CD14-positive monocyte (primary cell): ENCODE results near the gene BOC. TPM values are rescaled to one million over a fixed set of nuclear protein-coding genes. Genes with fewer than 3 reads are reported as not detected.

Experiments
- DNase-seq, 3 donors: peaks; one replicate each; pipeline ENCODE4 v3.0.0-alpha.2; 2011 to 2022
- H2AFZ ChIP-seq: 2 replicates; pipeline ENCODE4 v1.6.0; 2012; ENCODE audit warnings: mild to moderate bottlenecking, low read depth, low read length, inconsistent platforms; ENCODE audit not compliant: insufficient read depth, poor library complexity, severe bottlenecking
- H3K27ac ChIP-seq, 2 donors: 1 replicate in 1 of 2; 2 replicates in 1 of 2; pipeline ENCODE4 v1.5.1; 2012 to 2013; ENCODE audit warnings: low read length in 2 of 2, control low read depth in 1 of 2, inconsistent platforms in 1 of 2, low read depth in 1 of 2, mild to moderate bottlenecking in 1 of 2
- H3K27me3 ChIP-seq, 2 donors: one replicate each; pipeline versions ENCODE4 v1.6.0 to v1.6.1; 2011 to 2013; ENCODE audit warnings: low read length in 2 of 2; ENCODE audit not compliant: control insufficient read depth in 2 of 2, insufficient read depth in 2 of 2
- H3K36me3 ChIP-seq, 2 donors: replicated peaks in 1 of 2; 1 replicate in 1 of 2; 2 replicates in 1 of 2; pipeline versions ENCODE4 v1.5.1 to v1.6.1; 2012 to 2013; ENCODE audit warnings: low read length in 2 of 2, control low read depth in 1 of 2, inconsistent platforms in 1 of 2, mild to moderate bottlenecking in 1 of 2; ENCODE audit not compliant: insufficient read depth in 2 of 2, control insufficient read depth in 1 of 2
- H3K4me1 ChIP-seq, 2 donors: 1 replicate in 1 of 2; 2 replicates in 1 of 2; pipeline versions ENCODE4 v1.5.1 to v1.6.1; 2012 to 2013; ENCODE audit warnings: low read length in 2 of 2, control low read depth in 1 of 2, inconsistent platforms in 1 of 2, mild to moderate bottlenecking in 1 of 2, moderate library complexity in 1 of 2; ENCODE audit not compliant: insufficient read depth in 2 of 2, control insufficient read depth in 1 of 2
- H3K4me2 ChIP-seq: replicated peaks from 2 replicates; pipeline ENCODE3; 2012; ENCODE audit warnings: low read length, moderate library complexity, mild to moderate bottlenecking; ENCODE audit not compliant: poor library complexity, severe bottlenecking; ENCODE audit errors: extremely low read depth
- H3K4me3 ChIP-seq, 3 experiments: fragments of 200-600 bp in 1 of 3; sonication (generic) in 1 of 3; replicated peaks in 1 of 3; 1 replicate in 2 of 3; 2 replicates in 1 of 3; pipeline ENCODE4 v1.5.1; 2011 to 2013; ENCODE audit warnings: low read length in 3 of 3, mild to moderate bottlenecking in 3 of 3, control low read depth in 2 of 3, low read depth in 2 of 3, inconsistent platforms in 1 of 3, moderate library complexity in 1 of 3
- H3K79me2 ChIP-seq: 2 replicates; pipeline ENCODE4 v1.6.0; 2012; ENCODE audit warnings: mild to moderate bottlenecking, control low read depth, inconsistent platforms, low read length, moderate library complexity; ENCODE audit not compliant: insufficient read depth
- H3K9ac ChIP-seq: 2 replicates; pipeline ENCODE4 v1.6.0; 2017; ENCODE audit warnings: low read length, mild to moderate bottlenecking; ENCODE audit not compliant: insufficient read depth, poor library complexity, severe bottlenecking
- H3K9me3 ChIP-seq, 2 donors: replicated peaks in 1 of 2; 1 replicate in 1 of 2; 2 replicates in 1 of 2; pipeline versions ENCODE4 v1.5.1 to v1.6.1; 2012 to 2013; ENCODE audit warnings: low read length in 2 of 2, control low read depth in 1 of 2; ENCODE audit not compliant: control insufficient read depth in 1 of 2, insufficient read depth in 1 of 2
- H4K20me1 ChIP-seq: 2 replicates; pipeline ENCODE4 v1.6.0; 2012; ENCODE audit warnings: mild to moderate bottlenecking, low read length, control low read depth, moderate library complexity; ENCODE audit not compliant: insufficient read depth
- H3K27ac Mint-ChIP-seq, 7 donors: one replicate each; pipeline ENCODE4 v1.8.0; 2020; ENCODE audit warnings: mild to moderate bottlenecking in 7 of 7, mixed read lengths in 7 of 7, moderate library complexity in 6 of 7, inconsistent platforms in 2 of 7
- H3K27me3 Mint-ChIP-seq, 3 donors: one replicate each; pipeline ENCODE4 v1.8.0; 2021 to 2022; ENCODE audit warnings: low read depth in 3 of 3, mild to moderate bottlenecking in 3 of 3, mixed read lengths in 3 of 3, moderate library complexity in 3 of 3, inconsistent platforms in 1 of 3
- H3K36me3 Mint-ChIP-seq, 2 donors: one replicate each; pipeline ENCODE4 v1.8.0; 2020; ENCODE audit warnings: mixed read lengths in 2 of 2, inconsistent platforms in 1 of 2, mild to moderate bottlenecking in 1 of 2
- H3K4me1 Mint-ChIP-seq: one replicate; pipeline ENCODE4 v1.8.0; 2020; ENCODE audit warnings: mild to moderate bottlenecking, mixed read lengths
- H3K4me3 Mint-ChIP-seq, 2 donors: one replicate each; pipeline ENCODE4 v1.8.0; 2020; ENCODE audit warnings: mild to moderate bottlenecking in 2 of 2, mixed read lengths in 2 of 2, moderate library complexity in 1 of 2
- H3K9me3 Mint-ChIP-seq, 7 donors: one replicate each; pipeline ENCODE4 v1.8.0; 2020 to 2022; ENCODE audit warnings: mixed read lengths in 7 of 7, mild to moderate bottlenecking in 6 of 7, moderate library complexity in 6 of 7, inconsistent platforms in 2 of 7
- WGBS: methylation state at CpG from one replicate; pipeline ENCODE4 v1.1.5; 2013; ENCODE audit warnings: missing lambda C conversion rate; ENCODE audit not compliant: insufficient coverage; 5-methylcytosine and 5-hydroxymethylcytosine counted together
- intact Hi-C, 2 donors: fragments of 100-400 bp; cut with micrococcal nuclease; formaldehyde crosslinking; loops; one replicate each; pipeline versions ENCODE4 v1.15.0 to v1.15.1; 2023
- polyA plus RNA-seq, 3 donors: library from polyadenylated mRNA; depleted of rRNA in 1 of 3; unstranded in 2 of 3; stranded (reverse) in 1 of 3; fragments of 300-500 nt in 2 of 3; fragments of >200 nt in 1 of 3; fragmentation: Illumina TruSeq in 2 of 3; gene quantifications; 1 replicate in 2 of 3; 2 replicates in 1 of 3; pipeline ENCODE4 v1.2.3, GENCODE V29; 2012 to 2021
- TF ChIP-seq, protein P1 (sequence below): fragments of 200-600 bp; IDR thresholded peaks from one replicate; pipeline ENCODE4 v1.8.0; 2022; ENCODE audit warnings: antibody characterized with exemption, mild to moderate bottlenecking

Gene BOC
- polyA plus RNA-seq, 3 donors = not detected

DNA sequence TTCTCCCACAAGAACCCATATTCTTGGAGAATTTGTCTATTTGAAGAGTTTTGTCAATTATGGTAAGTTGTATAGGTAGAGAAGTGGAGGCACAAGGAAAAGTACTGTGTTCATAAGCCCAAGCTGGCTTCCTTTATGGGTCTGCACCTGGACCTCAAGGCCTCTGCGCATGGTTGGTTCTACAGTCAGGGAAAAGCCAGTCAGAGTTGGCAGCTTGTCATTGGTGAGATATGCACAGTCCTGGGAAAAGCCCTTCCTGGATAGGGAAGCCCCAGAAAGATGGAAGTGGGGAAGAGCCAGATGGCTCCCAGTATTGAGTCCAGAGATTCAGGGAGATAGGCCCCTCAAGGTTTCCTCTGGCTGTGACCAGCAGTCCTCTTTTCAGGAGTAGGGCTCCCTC lies 15.8 kb downstream of the BOC start:
- Histone ChIP-seq H4K20me1 (no peaks in the 10 kb centered on the region), H3K4me1 (peaks cover 8 to 9% of the 10 kb centered on the region in 2 donors), H3K36me3 (no peaks in the 10 kb centered on the region), H3K9me3 (no peaks in the 10 kb centered on the region), H3K27ac (no peak overlapping the region), H3K4me3 (no peak overlapping the region), H3K4me2 (no peak overlapping the region), H3K27me3 (no peaks in the 10 kb centered on the region), H3K9ac (no peak overlapping the region), H2AFZ (no peak overlapping the region), H3K79me2 (no peaks in the 10 kb centered on the region)
- 100% methylated on average over 1 of the region's 1 CpG for WGBS
- no peaks in the 10 kb centered on the region for H3K9me3 Mint-ChIP-seq
- no peaks in the 10 kb centered on the region for H3K36me3 Mint-ChIP-seq
- H3K4me1 Mint-ChIP-seq = peaks cover 17% of the 10 kb centered on the region
- no peak overlapping the region for H3K4me3 Mint-ChIP-seq
- no peak for DNase-seq
- no peak overlapping the region for H3K27ac Mint-ChIP-seq
- peaks cover 0 to 13% (median 4%) of the 10 kb centered on the region in 3 donors for H3K27me3 Mint-ChIP-seq
- TF ChIP-seq, protein P1, sequence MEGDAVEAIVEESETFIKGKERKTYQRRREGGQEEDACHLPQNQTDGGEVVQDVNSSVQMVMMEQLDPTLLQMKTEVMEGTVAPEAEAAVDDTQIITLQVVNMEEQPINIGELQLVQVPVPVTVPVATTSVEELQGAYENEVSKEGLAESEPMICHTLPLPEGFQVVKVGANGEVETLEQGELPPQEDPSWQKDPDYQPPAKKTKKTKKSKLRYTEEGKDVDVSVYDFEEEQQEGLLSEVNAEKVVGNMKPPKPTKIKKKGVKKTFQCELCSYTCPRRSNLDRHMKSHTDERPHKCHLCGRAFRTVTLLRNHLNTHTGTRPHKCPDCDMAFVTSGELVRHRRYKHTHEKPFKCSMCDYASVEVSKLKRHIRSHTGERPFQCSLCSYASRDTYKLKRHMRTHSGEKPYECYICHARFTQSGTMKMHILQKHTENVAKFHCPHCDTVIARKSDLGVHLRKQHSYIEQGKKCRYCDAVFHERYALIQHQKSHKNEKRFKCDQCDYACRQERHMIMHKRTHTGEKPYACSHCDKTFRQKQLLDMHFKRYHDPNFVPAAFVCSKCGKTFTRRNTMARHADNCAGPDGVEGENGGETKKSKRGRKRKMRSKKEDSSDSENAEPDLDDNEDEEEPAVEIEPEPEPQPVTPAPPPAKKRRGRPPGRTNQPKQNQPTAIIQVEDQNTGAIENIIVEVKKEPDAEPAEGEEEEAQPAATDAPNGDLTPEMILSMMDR = no peak
- intact Hi-C loops = no loop called here

DNA sequence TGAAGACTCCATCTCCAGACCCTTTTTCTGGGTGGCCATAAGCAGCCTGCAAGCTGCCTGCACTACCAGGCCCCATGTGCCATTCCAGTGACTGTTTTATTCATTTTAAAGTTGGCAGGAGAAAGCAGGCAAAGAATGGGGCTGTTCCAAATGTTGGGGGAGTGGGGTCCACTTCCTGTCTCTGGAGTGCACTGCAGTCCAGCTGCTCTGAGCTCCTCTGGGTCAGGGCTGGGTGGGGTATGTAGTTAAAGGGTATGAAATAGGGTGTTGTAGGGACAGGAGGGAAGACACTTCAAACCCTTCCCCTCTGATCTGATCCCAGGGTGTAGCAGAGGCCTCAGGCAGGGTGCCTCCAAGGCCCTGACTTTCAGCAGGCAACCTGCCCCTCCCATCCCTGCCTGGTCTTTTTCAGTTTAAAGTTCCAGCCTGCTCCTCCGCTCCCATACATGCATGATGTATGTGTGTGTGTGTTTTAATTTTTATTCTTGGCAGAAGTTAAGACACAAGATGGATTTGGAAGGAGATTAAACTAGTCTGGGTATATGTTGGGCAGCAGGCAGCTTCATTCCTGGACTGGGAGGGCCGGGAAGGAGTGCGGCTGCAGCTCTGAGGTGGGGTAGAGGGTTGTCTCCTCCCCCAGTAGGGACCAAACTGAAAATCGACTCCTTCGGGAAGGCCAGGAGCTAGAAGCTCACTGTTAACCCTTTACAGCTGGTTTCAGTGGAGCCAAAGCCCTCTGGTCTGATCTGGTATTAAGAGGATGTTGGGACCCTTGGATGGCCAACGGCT lies 17.3 kb downstream of the BOC start:
- no peaks in the 10 kb centered on the region for H3K79me2 ChIP-seq
- no peak overlapping the region for H3K9ac ChIP-seq
- H2AFZ ChIP-seq = no peak overlapping the region
- no peak overlapping the region for H3K4me3 ChIP-seq
- TF ChIP-seq, protein P1 = no peak
- peaks cover 6 to 7% of the 10 kb centered on the region in 2 donors for H3K4me1 ChIP-seq
- H3K27ac ChIP-seq = no peak overlapping the region
- H3K4me1 Mint-ChIP-seq = peaks cover 7% of the 10 kb centered on the region
- no peaks in the 10 kb centered on the region for H3K9me3 ChIP-seq
- no peak overlapping the region for H3K4me3 Mint-ChIP-seq
- 75% methylated on average over 3 of the region's 6 CpGs for WGBS
- peaks cover 0 to 8% (median 7%) of the 10 kb centered on the region in 3 donors for H3K27me3 Mint-ChIP-seq
- intact Hi-C loops = no loop called here
- no peak for DNase-seq
- no peaks in the 10 kb centered on the region for H3K36me3 Mint-ChIP-seq
- no peak overlapping the region for H3K27ac Mint-ChIP-seq
- no peaks in the 10 kb centered on the region for H3K27me3 ChIP-seq
- H3K9me3 Mint-ChIP-seq = no peaks in the 10 kb centered on the region
- H3K36me3 ChIP-seq = no peaks in the 10 kb centered on the region
- H3K4me2 ChIP-seq = no peak overlapping the region
- no peaks in the 10 kb centered on the region for H4K20me1 ChIP-seq
